Right lobe of liver (tissue), 6 donors: ENCODE measurements around the gene WWC1. TPM values are rescaled to one million over a fixed set of nuclear protein-coding genes. Genes with fewer than 3 reads are reported as not detected.
"Not testable (repeated sequence)": the region's sequence is repeated elsewhere in the genome, so short reads cannot be mapped to it uniquely, and the experiment has no call there.

Source experiments
- ATAC-seq, 4 donors: fragments of 200-7000 bp; cut with Tn5 transposase; one replicate each; pipeline ENCODE4 v1.9.1; 2020; ENCODE audit warnings: mild to moderate bottlenecking in 4 of 4, moderate library complexity in 4 of 4
- DNase-seq, 3 donors: peaks; one replicate each; pipeline ENCODE4 v3.0.0-alpha.2; 2020
- H3K27ac ChIP-seq, 3 donors: fragments of 200-600 bp; one replicate each; pipeline ENCODE4 v1.8.0; 2022
- H3K27me3 ChIP-seq, 2 donors: fragments of 200-600 bp; one replicate each; pipeline ENCODE4 v1.8.0; 2022
- H3K36me3 ChIP-seq, 4 donors: fragments of 200-600 bp; sonication (generic) in 1 of 4; one replicate each; pipeline versions ENCODE4 v1.5.1 to v1.8.0; 2017 to 2022; ENCODE audit warnings: control low read depth in 1 of 4
- H3K4me1 ChIP-seq, 4 donors: fragments of 200-600 bp; sonication (generic) in 1 of 4; one replicate each; pipeline versions ENCODE4 v1.5.1 to v1.8.0; 2017 to 2022; ENCODE audit warnings: control low read depth in 1 of 4
- H3K4me3 ChIP-seq, 3 donors: fragments of 200-600 bp; one replicate each; pipeline ENCODE4 v1.8.0; 2022
- H3K9me3 ChIP-seq, 4 donors: fragments of 200-600 bp; sonication (generic) in 1 of 4; one replicate each; pipeline versions ENCODE4 v1.5.1 to v1.8.0; 2017 to 2022; ENCODE audit warnings: control low read depth in 1 of 4
- CTCF ChIP-seq, 4 donors: fragments of 200-600 bp in 3 of 4; fragments of 450-650 bp in 1 of 4; IDR thresholded peaks; one replicate each; pipeline versions ENCODE4 v1.5.1 to v1.8.0; 2016 to 2022; ENCODE audit warnings: antibody characterized with exemption in 4 of 4, mild to moderate bottlenecking in 2 of 4
- POLR2A ChIP-seq: fragments of 450-650 bp; IDR thresholded peaks from one replicate; pipeline ENCODE4 v1.6.1; 2017; ENCODE audit warnings: antibody characterized with exemption, mild to moderate bottlenecking
- WGBS: methylation state at CpG from one replicate; pipeline ENCODE4 v1.1.6; 2018; ENCODE audit warnings: low coverage, low lambda C conversion rate; ENCODE audit not compliant: insufficient coverage; ENCODE audit errors: missing lambda C conversion rate; 5-methylcytosine and 5-hydroxymethylcytosine counted together
- intact Hi-C, 2 donors: fragments of 100-400 bp; cut with DNase I; formaldehyde crosslinking; loops; one replicate each; pipeline versions ENCODE4 v1.11.2 to v1.14.1; 2022
- total RNA-seq, 6 experiments: library from RNA; depleted of rRNA in 2 of 6; stranded (reverse); fragments of >200 nt in 2 of 6; fragmentation: NEBNext Ultra II Directional in 3 of 6; extraction: Animal tissue kit (Norgen Biotek cat#: 25700) in 3 of 6; gene quantifications; one replicate each; pipeline versions ENCODE4 v1.1.0 to v1.2.4, GENCODE V29; 2016 to 2023
- donor health status: DM: no; HTN: yes; CAD: no.
- donor health status: DM: no; HTN: no; CAD: no.
- donor health status: DM: no; HTN: no; CAD: no.
- donor health status: DM: no; HTN: yes; CAD: no.
- donor health status: DM: no; HTN: yes; CAD: no.

The WWC1 gene
- total RNA-seq, 6 experiments from 2014 or later: 9.6 to 74.4 (median 23.5) TPM

GRCh38 chr5:168434746-168435321 lies 143.4 kb downstream of the WWC1 start:
- intact Hi-C loops: loop anchor here in 1 of 2 donors (10.0 kb wide), 1 partner anchor 170 kb away; no protein-coding TSS in a partner anchor
- H3K27ac ChIP-seq: no peak overlapping the region
- DNase-seq (no peak), ATAC-seq (no peak)
- no peak overlapping the region for H3K4me3 ChIP-seq
- no peaks in the 10 kb centered on the region for H3K4me1 ChIP-seq
- no peaks in the 10 kb centered on the region for H3K9me3 ChIP-seq
- no peaks in the 10 kb centered on the region for H3K27me3 ChIP-seq
- WGBS: 65% methylated on average over 7 of the region's 8 CpGs
- H3K36me3 ChIP-seq: peaks cover 0 to 34% (median 9%) of the 10 kb centered on the region in 4 donors
- TF ChIP-seq CTCF (IDR thresholded peaks at IDR 0.05) (no peak), POLR2A (no peak)

GRCh38 chr5:168435340-168435739 lies 143.9 kb downstream of the WWC1 start:
- H3K27me3 ChIP-seq, H3K27ac ChIP-seq, H3K4me1 ChIP-seq, ATAC-seq, H3K4me3 ChIP-seq, DNase-seq, H3K9me3 ChIP-seq: not testable (repeated sequence)
- intact Hi-C loops: loop anchor here in 1 of 2 donors (10.0 kb wide), 1 partner anchor 171 kb away; no protein-coding TSS in a partner anchor
- 96% methylated on average over 3 of the region's 4 CpGs for WGBS
- H3K36me3 ChIP-seq: peaks cover 0 to 29% (median 8%) of the 10 kb centered on the region in 4 donors

GRCh38 chr5:168438349-168438748 lies 146.9 kb downstream of the WWC1 start:
- Histone ChIP-seq H3K27ac (no peak overlapping the region), H3K4me1 (no peaks in the 10 kb centered on the region), H3K9me3 (no peaks in the 10 kb centered on the region), H3K4me3 (no peak overlapping the region), H3K27me3 (no peaks in the 10 kb centered on the region), H3K36me3 (peaks cover 0 to 14% (median 5%) of the 10 kb centered on the region in 4 donors)
- no peak for TF ChIP-seq POLR2A
- TF ChIP-seq CTCF (IDR thresholded peaks at IDR 0.05): no peak
- intact Hi-C loops: loop anchor here in 1 of 2 donors (10.0 kb wide), 1 partner anchor 174 kb away; no protein-coding TSS in a partner anchor
- DNase-seq (no peak), ATAC-seq (no peak)
- 64% methylated on average over 5 of the region's 5 CpGs for WGBS

- Histone ChIP-seq H3K27ac (no peak overlapping the region), H3K4me3 (no peak overlapping the region), H3K9me3 (no peaks in the 10 kb centered on the region), H3K27me3 (no peaks in the 10 kb centered on the region), H3K36me3 (peaks cover 0 to 15% (median 2%) of the 10 kb centered on the region in 4 donors), H3K4me1 (no peaks in the 10 kb centered on the region)
- intact Hi-C loops: no loop called here
- ATAC-seq (no peak), DNase-seq (no peak)
- TF ChIP-seq POLR2A (no peak), CTCF (IDR thresholded peaks at IDR 0.05) (no peak)
Observed at GRCh38 chr5:168443533-168443932, 152.1 kb downstream of the WWC1 start.

- ATAC-seq (peak in 2 of 4 donors; percentile 10 to 32), DNase-seq (no peak)
- TF ChIP-seq POLR2A: no peak
- TF ChIP-seq CTCF (IDR thresholded peaks at IDR 0.05): no peak
- H3K9me3 ChIP-seq: no peaks in the 10 kb centered on the region
- H3K4me1 ChIP-seq: no peaks in the 10 kb centered on the region
- 78% methylated on average over 3 of the region's 4 CpGs for WGBS
- H3K36me3 ChIP-seq: peaks cover 0 to 15% (median 2%) of the 10 kb centered on the region in 4 donors
- H3K4me3 ChIP-seq: no peak overlapping the region
- H3K27ac ChIP-seq: no peak overlapping the region
- intact Hi-C loops: no loop called here
- no peaks in the 10 kb centered on the region for H3K27me3 ChIP-seq
Observed at GRCh38 chr5:168443950-168444700, 152.7 kb downstream of the WWC1 start.
